HCEC 1CT (cell line): ENCODE data around the gene PADI3.
"Not testable (repeated sequence)": the region's sequence is repeated elsewhere in the genome, so short reads cannot be mapped to it uniquely, and the experiment has no call there.

Experiments used
- DNase-seq: peaks from one replicate; pipeline ENCODE4 v3.0.0-alpha.2; 2017

PADI3 gene

DNA sequence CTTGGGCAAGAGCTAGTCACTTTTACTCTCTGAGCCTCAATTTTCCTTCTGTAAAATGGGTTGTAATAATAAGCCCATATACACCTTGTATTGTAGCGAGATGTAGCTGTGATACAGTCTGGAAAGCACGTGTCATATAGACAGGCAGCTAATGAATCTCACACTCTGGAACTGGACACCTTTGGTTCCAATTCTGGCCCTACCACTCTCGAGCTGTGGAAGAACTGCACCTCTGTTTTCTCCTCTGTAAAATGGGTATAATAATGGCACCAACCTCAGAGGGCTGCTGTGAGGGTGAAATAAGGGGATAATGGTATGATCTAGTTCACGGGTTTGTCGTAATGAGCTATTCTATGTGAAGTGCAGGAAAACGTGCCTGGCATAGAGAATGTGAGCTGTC is 58.4 kb downstream of the PADI3 start:
- DNase-seq, result no peak

DNA sequence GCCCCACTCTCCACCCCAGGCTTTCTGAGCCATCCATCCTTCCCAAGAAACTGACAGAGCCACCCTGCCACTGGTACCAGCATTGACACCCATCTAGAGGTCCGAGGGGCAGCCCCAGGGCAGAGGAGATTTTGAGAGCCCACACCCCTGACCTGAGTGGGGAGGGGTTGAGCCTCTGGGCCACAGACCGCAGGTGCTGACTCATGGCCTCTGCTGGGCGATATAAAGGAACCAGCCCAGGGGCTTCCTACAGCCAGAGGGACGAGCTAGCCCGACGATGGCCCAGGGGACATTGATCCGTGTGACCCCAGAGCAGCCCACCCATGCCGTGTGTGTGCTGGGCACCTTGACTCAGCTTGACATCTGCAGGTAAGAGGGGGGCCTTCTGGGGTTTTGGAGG is 59.0 kb downstream of the PADI3 start, which contains the start of gene PADI4:
Gene PADI4, plus strand, starts transcription at position 252 of the 400 bp plus-strand sequence. Its CDS starts 26 bp downstream, at position 278.
- no peak for DNase-seq

DNA sequence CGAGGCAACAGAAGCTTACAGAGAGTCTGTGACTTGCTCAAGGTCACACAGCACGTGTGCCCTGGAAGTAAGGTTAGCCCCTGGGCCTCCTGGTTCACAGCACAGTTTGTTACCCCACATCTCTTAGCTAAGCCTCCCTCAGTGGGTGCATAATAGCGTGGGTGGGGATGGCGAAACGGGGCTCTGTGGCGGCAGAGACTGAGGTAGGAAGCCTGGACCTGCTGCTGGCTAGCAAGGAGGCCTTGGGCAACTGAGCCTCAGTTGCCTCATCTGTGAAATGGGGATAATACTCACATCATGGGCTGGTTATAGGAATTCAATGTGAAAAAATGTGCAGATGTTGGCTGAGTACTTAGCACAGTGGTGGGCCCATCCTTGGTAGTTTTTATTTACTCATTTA is 59.7 kb downstream of the PADI3 start:
- DNase-seq, result no peak

DNA sequence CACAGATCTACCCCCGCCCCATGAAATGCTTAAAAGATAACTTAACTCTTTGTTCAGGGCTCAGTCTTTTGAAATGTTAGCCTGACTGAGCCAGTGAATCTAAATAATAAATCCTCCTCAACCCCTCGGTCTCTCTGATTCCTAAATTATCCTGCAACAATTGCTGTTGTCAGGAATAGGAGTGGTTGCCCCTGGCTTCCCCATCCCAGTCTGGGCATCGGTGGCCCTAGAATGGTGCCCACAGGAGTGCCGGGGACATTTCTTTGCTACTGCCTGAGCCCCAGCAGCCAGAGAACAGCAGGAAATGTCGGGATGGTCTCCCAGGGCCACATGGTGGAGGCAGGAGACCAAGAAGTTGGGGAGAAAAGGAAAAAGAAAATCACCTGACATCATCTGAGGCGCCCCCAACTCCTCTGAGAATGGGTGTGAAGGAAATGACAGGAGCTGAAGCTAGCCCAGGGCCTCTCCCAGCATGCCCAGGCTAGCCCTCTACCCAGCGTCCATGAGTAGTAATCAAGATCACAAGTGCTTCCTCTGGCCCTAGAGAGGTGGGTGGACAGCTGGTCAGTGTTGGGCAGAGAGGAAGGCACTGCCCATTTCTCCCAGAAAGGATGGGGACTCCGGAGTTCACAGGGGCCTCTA is 60.6 kb downstream of the PADI3 start:
- no peak for DNase-seq

DNA sequence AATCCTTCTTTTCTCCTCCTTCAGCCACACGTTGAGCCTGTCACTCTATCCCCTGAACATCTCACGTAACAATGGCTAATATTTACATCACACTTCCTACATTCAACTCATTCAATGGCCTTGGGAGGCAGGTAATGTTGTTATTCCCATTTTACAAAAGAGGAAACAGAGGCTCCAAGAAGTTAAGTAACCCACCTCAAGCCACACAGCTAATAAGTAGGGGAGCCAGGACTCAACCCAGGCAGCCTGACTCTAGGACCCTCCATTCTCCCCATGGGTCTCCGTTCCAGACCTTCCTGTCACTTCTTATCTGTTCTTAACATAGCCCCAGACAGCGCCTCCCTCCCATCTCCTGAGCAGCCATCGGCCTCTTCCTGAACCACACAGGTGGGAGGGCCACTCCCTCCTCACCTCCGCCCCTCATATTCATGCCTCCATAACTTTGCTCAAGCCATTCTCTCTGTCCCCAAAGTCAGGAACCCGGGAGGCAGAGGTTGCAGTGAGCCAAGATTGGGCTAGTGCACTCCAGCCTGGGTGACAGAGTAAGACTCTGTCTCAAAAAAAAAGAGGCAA is 61.3 kb downstream of the PADI3 start:
- no peak for DNase-seq

DNA sequence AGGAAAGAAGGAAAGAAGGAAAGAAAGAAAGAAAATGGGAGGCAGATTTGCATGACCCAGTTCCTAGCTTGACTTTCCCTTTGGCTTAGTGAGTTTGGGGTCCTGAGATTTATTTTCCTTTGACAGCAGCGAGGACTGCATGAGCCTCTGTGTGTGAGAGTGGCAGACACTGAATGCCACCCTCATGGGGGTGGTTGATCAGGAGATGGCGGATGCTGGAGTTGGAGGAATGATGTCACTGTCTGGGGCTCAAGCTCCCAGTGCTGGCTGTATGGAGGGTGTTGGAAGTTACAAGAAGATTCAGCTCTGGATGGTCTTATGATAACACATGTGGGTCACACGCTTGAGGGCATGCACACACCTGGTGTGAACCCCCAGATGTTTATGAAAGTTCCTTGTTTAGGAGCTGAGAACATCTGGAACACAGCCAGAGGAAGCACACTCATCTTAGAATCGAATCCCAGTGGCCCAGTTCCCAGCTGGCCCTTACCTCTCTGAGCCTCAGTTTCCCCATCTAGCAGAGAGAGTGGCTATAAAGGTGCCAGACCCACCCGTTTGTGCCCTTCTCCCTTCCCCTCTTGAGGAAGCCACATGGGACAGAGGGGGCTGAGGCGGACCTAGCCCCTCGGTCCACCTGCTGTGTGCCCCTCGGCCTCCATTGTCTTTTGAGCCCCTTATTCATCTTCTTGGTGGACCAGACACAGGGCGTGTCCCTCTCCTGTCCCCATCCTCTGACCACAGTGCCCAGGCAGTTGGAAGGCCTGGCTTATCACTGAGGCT is 64.8 kb downstream of the PADI3 start:
- no peak for DNase-seq

DNA sequence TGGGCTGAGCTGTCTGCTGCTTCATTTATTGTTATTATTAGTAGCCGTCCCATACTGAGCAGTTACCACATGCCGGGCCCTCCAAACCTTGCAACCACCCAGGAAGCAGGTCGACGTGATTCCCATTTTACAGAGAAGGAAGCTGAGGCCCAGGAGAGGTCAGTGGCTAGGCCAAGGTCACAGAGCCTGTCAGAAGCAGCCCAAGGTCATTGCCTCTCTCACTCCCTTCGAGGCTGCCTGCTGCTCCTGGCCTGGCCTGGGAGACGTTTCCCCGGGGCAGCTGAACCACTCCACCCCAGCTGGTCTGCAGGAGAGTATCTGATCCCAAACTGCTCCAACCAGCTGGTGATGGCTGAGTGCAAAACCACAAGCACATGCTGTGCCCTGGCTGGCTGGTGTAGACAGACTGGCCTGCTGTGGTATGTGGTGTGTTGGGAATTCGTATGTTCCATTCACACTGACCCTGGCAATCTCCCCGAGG is 65.6 kb downstream of the PADI3 start:
- DNase-seq, result peak; percentile 13

DNA sequence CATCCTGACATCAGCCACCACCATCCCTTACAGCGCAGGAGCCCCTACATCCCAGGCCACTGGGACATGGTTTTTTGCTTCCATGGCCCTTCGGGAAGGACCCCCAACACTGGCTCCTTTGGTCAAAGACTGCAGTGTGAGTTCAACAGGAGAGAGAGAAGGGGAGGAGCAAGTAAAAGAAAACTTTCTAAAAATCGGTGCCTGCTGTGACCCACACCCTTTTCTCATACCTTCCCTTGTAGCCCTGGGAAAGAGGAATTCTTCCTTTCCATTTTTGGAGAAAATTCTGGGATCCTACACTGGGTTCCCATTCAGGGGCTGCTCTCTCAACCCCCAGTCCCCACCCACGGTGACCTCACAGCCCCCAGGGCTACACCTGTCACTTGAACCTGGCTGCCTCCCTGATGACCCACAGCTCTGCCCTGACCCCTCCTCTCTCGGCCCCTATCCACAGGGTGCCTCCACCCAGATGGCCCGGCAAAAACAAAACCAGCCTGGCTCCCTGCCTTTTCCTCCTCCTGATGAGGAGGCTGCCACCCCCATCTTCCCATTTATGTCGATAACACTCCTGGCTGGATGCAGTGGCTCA is 66.7 kb downstream of the PADI3 start:
- DNase-seq, result no peak

DNA sequence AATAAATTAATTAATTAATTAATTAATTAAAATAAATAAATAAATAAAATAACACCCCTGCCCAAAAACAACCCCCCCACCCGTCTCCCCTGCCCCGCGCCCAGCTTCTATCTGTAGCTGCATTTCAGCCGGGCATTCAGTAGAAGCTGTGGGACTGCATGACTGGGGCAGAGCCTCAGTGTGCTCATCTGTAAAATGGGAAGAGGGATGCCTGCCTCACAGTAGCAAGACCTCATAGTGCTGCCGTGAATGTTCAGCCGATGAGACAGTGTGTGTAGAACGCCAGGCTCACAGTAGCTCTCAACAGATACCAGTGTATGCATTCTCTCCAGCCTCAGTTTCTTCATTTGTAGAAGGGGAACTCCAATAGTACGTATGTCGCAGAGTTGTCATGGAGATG is 67.8 kb downstream of the PADI3 start:
- DNase-seq, result no peak

DNA sequence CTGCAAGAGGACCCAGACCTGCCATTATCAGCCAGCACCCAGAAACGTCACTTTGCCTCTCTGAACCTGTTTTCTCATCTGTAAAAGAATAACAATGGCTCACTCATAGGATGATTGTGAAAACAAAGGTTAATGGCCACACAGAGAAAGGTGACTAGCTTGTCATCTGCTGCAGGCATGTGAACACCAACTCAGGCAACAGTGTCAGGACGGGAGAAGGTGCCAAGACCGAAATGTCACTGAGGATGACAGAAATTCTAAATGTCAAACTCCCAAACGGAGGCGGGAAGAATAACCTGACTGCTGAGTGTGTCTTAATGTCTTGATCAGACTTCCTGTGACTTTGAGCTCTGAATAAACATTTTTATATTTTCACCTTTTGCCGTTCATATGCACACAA is 69.4 kb downstream of the PADI3 start:
- no peak for DNase-seq

DNA sequence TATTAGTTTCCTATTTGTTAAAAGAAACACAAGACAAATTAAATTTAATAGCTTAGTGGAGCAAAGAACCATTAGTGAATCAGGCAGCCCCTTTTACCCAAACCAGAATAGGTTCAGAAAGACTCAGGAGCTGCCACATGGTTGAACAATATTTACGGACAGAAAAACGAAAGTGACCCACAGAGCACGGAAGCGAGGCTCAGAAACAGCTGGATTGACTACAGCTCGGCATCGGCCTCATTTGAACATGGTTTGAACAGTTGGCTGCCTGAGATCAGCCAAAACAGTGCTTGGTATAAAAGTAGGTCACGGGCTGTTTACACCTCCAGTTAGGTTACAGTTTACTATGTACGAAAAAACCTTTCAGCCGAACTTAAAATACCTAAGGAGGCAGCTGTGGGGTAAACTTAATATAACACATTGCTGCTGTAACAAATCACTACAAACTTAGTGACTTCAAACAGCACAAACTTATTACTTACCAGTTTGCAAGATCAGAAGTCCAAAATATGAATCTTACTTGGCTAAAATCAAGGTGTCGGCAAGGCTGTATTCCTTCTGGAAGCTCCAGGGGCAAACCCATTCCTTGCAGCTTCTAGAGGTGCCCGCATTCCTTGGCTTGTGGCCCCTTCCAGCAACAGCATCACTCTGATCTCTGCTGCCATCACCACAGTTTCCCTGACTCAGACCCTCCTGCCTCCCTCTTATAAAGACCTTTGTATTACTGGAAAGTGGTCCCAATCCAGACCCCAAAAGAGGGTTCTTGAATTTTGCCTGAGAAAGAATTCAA is 70.9 kb downstream of the PADI3 start:
- DNase-seq, result no peak

DNA sequence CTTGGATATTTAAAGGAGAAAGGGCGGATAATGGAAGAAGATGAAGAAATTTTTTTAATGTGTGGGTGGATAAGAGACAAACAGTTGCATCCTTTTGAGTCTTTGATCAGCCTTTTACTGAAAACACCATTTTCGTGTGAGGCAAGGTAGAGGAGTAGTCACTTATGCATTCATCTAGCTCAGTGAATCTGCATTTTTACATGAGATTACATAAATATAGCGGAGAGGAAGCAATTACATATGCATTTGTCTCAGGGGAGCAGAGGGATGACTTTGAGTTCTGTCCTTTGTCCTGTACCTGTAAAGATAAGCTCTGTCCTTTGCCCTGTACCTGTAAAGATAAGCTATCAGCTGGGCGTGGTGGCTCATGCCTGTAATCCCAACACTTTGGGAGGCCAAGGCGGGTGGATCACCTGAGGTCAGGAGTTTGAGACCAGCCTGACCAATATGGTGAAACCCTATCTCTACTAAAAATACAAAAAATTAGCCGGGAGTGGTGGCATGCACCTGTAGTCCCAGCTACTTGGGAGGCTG is 73.0 kb downstream of the PADI3 start:
- not testable (repeated sequence) for DNase-seq

DNA sequence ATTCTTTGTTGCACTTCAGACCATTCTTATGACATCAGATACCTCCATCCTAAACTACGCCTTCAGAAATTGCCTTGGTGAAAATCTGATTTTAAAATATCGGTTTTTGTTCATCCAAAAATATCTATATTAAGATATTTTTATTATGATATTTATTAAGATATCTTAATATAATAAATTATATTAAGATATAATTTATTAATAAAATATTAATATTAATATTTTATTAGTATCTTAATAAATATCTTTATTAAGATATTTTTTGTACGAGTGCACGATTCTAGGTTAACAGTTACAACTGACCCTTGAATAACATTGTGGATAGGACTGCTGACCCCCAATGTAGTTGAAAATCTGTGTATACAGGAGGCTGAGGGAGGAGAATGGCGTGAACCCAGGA is 80.0 kb downstream of the PADI3 start:
- DNase-seq, result no peak

DNA sequence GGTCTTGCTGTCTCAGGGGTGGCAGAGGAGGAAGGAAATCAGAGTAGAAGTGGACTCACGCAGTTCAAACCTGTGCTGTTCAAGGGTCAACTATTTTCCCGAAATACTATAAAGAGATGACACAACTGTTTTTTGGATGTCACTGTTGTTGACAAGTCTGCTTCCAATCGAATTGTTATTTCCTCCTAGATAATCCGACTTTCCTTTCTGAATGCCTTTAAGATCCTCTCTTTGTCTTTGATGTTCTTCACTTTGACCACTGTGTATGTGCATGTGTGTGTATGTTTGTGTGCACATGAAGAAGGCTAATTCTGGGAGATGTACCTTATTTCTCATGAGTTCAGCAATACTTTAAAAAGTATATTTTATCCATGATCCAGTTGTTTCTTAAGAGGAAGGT is 80.7 kb downstream of the PADI3 start:
- no peak for DNase-seq

DNA sequence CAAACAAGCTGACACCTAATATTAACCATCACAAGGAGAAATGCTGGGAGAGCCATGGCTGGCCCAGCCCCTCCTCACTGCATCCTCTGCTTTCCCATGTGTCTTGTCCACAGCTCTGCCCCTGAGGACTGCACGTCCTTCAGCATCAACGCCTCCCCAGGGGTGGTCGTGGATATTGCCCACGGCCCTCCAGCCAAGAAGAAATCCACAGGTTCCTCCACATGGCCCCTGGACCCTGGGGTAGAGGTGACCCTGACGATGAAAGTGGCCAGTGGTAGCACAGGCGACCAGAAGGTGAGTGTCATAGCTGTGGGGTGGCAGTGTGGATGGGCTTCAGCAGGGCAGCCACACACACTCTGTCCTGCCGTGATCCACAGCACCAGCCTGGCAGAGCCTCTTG is 82.0 kb downstream of the PADI3 start:
- DNase-seq, result no peak

DNA sequence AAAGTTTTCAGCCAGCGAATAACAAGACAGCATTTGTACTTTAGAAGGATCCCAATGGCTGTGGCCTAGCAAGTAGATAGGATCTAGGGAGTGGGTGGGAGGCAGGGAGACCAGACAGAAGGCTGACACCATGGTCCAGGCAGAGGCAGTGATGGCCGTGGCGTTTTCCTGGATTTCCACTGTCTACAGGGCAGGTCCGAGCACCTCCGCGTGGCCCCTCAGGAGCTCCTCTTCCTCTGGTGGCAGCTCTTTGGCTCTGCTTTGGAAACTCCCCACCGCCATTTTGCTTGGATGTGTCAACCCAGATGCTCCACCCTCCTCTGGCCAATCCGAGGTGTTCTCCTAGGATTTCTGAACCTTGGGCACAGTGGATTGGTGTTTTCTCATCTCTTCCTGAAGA is 84.2 kb downstream of the PADI3 start:
- DNase-seq, result no peak
